HG03097 (cell line): ENCODE results near the gene KIF1A.

Experiments
- ATAC-seq: cut with Tn5 transposase; IDR thresholded peaks from one replicate; pipeline ENCODE4 v1.9.1; 2021; ENCODE audit not compliant: unreplicated experiment, low FRiP score

Gene KIF1A

DNA sequence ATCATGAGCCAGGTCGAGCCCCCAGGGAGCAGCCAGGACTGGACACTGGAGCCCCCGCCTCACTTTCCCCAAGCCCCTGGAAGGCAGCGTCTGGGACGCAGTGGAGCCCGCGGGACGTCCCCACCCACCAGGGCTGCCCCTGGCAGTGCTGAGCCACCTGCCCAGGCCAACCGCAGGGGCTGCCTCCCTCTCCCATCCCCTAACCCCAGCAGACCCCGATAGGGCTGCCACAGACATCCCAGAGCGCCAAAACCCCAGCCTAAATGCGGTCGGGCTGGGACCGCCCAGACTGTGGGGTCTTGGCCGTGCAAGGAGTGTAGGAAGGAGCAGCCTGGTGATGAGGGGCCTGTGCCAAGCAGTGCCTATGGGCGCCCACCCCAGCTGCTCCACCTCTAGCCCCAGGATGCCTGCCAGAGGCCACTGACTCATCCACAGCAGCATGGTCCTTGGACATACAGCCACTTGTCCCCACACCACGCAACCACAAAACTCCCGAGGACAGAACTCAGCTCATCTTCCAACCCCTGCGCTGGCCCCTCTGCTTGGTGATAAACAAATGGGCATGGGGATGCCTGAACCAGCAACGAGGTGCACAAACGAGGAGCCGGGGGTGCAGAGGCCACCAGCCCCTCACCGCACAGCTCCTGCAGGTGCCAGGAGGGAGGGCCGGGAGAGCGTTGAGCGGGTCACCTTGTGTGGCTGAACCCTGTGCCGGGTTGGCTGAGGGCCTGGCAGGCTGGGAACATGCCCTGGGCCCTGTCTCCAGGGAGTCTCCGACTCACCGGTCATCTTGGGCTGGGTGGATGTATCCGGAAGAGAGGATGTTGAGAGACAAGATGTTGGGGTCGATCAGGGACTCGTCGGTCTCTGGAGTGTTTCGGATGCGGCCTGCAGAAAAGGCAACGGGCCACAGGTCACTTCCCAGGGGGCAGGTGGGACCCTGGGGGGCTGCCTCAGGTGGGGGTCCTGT, 83.5 kb downstream of the KIF1A start:
- no peak for ATAC-seq

DNA sequence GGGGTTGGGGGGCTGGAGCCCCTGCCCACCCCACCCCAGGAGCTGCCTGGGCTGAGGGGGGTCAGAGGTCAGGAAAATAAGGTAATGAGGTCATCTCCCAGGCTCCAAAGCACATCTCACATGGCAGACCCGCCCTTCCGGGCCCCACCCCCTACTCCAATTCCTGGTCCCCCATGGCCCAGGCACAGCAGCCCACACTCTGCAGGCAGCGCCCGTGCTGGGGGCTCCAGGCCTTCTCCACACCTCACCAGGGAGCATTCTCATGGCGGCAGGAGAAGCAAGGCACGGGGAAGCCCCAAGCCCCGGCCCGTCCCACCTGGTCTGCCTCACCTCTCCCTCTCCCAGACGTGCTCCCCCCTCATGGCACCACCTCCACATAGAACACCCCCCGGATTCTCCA, 84.5 kb downstream of the KIF1A start:
- ATAC-seq, result no peak

DNA sequence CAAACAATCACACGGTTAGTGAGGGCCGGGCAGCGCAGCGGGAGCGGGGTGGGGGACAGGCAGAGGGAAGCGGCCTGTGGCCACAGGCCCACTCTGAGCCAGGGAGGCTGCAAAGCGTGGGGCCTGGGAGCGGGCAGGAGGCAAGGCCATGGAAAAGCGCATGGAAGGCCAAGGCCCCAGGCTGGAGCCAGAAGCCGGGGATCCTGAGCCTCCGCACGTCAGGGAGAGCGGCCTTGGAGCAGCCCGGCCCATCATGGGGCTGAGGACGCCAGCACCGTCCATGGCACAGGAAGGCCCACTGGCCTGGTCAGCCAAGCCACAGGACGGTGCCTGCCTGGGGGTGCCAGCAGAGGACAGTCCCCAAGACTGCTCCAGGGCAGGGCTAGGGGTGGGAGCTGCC, 85.3 kb downstream of the KIF1A start:
- no peak for ATAC-seq

DNA sequence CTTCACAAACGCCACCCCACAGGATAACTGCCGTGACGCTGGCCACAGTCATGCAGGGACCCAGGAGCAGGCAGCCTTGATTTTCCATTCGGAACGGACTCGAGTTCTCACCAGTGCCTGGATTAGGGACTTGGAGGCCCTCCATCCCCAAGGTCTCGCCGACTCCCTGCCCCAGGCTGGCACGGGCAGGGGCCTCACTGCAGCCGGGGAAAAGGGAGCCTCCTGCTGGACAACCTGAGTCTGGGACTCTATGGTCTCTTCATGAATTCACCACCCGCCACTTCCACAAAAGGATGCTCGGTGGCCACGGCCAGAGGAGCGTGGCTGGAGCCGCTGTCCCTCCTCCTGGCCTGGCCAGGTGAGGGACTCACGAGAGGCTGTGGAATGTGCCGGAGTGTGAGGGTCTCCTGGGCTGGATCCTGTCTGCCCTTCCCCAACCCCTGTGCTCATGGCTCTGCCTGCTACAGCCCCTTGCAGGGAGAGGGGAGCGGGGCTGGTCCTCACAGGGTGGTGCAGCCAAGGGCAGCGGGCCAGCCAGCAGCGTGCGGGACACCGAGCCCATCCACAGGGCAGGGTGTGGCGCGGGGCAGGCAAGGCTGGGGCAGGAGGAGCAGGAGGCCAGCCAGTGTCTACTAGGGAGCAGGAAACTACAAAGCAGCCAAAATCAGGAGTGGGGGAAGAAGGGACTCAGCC, 86.1 kb downstream of the KIF1A start:
- ATAC-seq, result no peak

DNA sequence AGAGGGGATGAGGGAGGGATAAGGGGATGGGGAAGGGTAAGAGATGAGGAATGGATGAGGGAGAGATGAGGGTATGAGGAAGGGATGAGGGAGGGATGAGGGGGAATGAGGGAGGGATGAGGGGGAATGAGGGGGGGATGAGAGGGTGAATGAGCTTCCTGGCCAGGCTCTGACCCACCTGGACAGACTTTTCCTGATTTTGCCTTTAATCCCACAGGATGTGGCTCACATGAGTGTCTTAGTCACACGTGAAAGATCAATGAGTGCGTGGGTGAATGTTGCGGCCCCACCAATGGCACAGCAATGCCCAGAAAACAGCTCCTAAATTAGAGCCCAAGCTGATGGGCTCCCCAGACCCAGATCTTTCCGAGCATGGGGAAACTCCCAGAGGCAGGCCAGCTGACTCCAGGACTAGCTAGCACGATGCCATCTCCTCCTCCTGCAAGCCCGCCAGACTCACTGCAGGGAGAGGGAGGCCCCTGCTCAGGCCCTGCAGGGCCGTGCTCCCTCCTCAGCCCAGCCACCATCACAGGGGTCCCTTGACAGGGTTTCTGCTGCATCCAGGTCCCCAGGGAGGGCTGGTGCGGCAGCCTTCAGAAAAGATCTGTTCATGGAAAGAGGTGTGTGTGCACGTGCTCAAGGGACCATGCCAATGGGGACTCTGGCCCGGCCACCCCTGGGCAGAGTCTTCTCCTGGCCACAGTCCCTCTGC, 87.0 kb downstream of the KIF1A start:
- ATAC-seq, result no peak

DNA sequence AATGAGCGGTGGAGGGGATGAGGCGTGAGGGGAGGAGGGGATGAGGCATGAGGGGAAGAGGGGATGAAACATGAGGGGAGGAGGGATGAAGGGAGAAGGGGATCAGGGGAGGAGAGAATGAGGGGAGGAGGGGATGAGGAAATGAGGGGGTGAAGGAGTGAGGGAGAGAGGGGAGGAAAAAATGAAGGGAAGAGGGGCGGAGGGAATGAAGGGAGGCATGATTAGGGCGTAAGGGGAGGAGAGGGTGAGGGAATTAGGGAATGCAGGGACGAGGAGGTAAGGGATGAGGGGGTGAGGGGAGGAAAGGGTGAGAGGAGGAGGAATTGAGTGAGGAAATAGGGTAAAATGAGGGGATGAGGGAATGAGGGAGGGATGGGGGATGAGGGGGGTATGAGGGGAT, 87.8 kb downstream of the KIF1A start:
- ATAC-seq, result no peak

DNA sequence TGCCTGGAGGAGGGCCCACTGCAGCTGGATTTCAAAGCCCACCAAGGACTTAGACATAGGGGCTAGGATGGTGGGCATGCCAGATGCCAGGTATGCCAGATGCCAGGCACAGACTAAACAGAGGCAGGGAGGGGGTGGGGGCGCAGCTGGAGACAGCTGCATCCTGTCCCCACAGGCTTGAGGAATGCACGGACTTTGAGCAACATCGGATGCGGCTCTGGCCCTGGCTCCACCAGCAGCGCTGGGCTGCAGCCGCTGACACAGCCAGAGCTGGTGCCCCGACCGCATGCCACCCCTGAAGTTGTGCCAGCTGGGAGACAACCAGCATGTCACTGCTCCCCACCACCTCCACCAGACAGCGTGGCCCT, 88.9 kb downstream of the KIF1A start:
- ATAC-seq, result no peak

DNA sequence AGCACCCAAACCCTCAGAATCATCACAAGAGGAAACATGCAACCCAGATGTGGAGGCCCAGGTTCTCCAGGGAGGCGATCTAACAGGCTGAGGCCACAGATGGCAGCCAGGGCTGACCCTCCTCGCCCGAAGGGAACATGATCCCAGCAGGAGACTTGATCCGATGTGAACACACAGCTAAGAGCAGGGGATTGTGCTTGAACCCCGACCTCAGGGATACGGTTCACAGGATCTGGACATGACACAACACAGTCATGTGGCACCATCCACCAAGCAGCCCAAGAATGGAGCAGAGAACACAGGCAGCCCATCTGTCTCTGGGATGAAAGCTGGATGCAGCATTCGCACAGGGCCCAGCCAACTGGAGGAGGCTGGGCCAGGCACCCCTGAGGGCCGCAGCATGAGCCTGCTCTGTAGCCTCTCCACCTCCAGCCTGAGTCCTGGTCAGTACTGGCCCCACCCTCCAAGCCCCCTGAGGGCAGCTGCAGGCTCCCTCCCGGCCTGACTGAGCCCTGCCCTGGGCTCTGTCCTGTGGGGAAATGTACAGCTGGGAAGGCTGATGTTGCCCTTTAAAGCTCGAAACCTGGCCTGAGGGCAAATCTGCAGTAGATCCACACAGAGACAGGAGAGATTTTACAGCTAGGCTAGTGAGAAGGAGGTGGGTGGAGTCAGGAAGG, 89.4 kb downstream of the KIF1A start:
- ATAC-seq, result no peak

DNA sequence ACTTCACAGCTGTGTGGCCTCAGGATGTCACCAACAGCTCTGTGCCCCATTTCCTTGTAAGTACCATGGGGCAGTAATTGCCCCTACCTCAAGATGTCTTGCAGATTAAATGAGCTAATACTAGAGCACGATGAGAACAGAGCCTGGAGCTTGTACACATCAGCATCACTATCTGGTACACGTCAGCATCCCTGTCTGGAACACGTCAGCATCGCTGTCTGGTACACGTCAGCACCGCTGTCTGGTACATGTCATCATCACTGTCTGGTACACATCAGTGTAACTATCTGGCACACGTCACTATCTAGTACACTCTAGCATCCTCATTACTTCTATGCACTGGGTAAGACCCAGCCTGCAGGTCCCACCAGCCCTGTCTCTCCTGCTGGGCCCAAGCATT, 91.2 kb downstream of the KIF1A start:
- ATAC-seq, result no peak

DNA sequence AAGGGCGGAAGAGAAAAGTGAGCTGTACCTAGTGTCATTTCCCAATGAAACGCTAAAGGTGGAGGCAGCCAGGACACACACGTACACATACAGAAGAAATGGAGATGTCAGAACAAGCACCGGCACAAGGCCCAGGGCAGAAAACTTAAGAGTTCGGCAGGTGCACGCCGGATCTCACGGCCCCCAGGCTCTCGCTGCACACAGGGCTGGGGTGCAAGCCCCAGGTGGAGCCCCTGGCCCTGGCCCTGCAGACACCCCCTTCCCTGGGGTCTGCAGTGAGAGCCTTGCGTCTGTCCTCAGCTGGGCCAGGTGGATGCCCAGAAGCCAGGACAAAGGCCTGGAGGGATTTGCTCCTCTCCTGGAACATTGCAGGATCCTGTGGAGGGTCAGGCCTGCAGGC, 91.7 kb downstream of the KIF1A start:
- no peak for ATAC-seq

DNA sequence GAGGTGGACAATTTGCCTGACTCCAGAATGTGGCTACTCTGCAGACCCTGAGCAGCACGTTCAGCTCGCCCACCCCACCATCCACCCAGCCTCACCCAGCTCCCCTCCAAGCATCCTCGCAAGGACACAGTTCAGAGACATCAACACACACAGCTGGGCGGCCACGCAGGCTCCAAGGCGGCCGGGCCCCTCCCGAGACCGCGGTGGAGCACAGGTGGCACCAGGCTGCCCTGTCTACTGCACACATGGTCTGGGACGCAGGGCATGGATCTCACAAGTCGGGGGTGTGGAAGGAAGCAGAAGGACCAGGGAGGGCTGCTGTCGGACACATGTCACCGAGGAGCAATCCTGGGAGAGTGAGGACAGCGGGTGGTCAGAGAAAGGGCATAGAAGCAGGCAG, 92.1 kb downstream of the KIF1A start:
- ATAC-seq, result no peak

DNA sequence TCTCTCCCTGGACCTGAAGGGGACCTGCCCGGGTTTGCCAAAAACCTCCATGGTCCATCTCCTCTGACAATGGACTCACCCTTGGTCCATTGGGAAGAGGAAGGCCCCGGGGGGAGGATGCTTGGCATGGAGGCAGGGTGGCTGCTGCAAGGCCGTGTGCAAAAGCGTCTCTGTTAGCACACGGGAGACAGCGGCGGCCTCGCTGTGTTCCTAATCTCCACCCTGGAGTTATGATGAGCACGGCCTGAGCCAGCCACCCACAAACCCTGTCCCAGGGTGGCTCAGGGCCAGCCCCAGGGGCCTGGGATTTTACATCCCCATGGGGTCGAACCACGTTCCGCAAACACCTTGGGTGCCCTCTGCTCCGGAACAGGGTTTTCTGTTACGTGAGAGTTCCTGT, 92.6 kb downstream of the KIF1A start:
- ATAC-seq, result no peak

DNA sequence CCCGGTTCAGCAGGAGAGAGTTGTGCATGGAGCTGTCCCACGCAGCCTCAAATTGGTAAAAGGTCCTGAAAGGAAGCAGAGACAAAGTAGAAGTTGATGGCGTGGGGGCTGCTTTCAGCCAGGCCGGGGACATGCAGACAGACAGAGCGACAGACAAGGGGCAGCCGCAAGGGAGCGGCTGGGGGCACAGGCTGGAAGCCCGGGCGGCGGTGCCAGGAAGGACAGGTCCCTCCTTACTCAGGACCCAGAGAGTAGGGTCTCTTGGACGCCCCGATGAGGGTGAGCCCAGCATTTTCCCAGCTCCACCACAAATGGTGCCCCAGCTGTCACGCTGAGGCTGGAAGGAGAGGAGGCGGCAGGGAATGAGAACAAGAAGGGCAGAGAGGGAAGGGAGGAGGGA, 93.1 kb downstream of the KIF1A start:
- no peak for ATAC-seq

DNA sequence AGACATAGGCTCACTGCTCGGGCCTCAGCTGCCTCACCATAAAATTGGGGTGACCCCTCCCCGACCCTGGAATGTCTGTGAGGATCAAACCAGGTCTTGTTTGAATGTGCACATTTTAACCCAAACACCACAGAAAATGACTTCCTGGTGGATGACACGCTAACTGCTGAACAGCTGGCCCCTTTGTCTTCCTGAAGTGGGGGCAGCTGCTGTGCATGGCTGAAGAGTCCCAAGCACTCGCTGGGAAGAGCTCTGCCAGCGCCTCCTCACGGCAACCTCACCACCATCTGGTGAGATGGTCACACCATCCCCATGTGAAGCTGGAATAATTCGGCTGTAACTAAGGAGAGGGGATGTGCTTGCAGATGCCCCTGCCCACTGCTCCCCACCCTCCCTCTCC, 94.3 kb downstream of the KIF1A start:
- ATAC-seq, result no peak

DNA sequence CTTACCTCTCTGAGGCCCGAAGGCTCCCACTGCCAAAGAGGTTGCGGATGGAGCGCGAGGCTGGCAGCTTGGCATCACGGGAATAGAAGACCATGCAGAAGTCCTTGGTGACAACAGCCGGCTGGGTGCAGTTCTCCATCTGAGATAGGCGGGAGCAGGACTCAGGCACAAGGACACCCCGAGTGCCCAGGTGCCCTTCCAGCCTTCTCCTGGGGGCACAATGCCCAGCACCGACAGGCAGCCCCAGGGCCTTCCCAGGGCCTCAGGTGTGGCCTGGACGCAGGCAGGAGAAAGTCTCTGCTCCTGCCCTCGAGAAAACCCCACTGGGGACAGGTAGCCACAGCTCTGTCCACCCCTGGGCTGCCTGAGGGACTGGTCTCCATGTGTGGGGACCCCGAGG, 94.8 kb downstream of the KIF1A start:
- ATAC-seq, result no peak

DNA sequence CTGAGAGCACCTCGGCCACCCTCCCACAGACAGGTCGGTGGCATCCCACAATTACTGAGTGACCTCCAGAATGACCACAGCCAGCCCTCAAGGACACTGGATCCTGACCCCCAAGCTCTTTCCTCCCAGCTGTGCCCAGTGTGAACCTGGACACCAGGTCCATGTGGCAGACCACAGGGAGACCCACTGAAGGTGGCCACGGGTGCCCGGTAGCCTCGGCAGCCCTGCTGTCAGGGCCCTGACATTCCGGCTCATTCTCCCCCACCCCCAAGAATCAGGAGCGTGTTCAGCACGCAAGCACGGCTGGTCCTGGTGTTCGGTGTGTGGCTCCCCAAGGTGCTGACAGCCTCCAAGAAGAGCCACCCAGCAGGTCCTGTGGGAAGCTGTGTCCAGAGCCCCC, 95.6 kb downstream of the KIF1A start:
- no peak for ATAC-seq

DNA sequence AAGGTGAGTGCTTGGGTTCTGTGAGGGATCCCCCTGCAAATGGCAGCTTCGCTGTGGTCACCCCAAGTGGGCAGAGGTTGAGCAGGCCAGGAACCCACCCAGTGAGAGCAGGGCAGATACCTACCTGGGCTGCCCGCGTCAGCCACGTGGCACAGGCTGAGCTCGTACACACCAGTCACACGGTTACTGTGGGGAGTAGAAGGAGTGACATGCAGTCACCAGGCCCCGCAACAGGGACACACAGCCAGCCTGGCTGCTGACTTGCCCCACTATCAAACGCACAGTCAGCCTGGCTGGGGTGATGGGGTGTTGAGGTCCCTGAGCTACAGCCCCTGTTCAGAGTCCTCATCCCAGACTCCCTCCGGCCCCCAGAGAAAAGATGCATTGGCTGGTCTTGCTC, 96.2 kb downstream of the KIF1A start:
- ATAC-seq, result no peak

DNA sequence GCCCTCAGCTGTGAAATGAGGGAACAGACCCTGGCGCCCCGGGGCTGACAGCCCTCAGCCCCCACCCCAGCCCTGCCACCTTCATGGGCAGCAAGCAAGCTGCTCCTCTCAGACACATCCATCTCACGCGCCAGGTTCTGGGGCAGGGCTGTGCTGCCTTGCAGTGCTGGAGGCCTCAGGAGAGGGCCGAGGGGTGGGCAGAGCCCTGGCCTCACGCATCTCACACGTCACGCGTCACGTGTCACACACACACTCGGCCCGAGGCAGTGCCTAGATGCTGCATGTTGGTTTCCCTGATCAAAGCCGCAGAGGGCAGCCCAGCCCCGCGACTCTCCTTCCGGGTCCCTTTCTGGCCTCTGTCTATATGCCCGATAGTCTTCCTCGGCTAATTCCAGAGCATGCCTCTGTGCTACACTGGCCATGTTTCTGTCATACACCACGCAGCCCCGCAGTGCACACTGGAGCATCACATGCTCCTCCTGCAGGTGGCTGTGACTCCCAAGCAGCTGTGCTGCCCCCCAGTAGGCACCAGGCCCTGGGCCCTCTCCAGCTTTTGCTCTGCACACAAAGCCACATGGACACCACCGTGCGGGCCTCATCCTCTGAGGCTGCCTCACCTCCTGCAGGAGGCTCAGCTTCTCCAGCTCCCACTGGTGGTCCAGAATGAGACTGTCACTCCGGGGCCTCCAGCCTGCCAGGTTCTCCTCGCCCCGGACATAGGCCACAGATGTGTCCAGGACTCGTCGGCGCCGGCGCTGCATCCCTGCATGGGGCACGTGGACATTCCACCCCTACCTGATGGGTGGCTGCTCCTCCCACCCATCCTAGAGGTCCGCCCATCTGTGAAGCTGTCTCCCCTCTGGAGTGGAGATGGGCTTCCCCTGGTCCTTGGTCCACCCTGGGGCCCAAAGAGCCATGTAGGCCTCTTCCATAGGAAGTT, 97.0 kb downstream of the KIF1A start:
- no peak for ATAC-seq

DNA sequence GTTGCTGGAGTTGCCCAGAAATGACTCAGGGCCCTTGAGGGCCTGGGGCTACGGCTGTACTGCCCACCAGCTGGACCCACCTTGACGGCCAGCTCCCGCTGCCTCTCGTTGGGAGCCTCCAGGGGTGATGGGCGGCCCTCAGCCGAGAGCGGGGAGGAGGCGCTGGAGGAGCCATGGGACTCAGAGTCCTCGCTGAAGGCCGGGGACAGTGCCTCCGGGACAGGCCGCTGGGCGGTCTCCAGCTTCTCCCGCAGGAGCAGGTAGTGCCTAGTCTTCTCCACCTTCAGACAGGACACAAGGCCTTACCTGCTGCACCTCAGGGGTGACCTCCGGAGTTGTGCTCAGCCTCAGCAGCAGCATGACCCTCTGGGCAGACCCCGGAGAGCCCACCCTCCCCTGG, 97.6 kb downstream of the KIF1A start:
- ATAC-seq, result no peak
